Activated CD8-positive, alpha-beta T cell treated with anti-CD3 and anti-CD28 coated beads, Interleukin-2, amount 10 ng/mL, durations not matched to agents 7 days and 5 days (primary cell): ENCODE measurements around the gene DGKB. TPM values are rescaled to one million over a fixed set of nuclear protein-coding genes. Genes with fewer than 3 reads are reported as not detected.

Source experiments
- ATAC-seq: fragments of 150-1000 bp; cut with Tn5 transposase; one replicate; pipeline ENCODE4 v1.10.0; 2021; ENCODE audit warnings: moderate library complexity
- CTCF ChIA-PET: fragments of 350-600 bp; sonication (Branson Sonifier 250); formaldehyde crosslinking; loops from one replicate; lab custom pipeline; 2021; ENCODE audit warnings: antibody characterized with exemption; lab: Charles Lee
- POLR2A ChIA-PET: fragments of 350-600 bp; sonication (Branson Sonifier 250); formaldehyde crosslinking; loops from one replicate; lab custom pipeline; 2021; ENCODE audit warnings: antibody characterized with exemption; lab: Charles Lee
- DNase-seq: peaks from one replicate; pipeline ENCODE4 v3.0.0-alpha.2; 2020
- H3K27ac Mint-ChIP-seq: one replicate; pipeline ENCODE4 v1.8.0; 2021; ENCODE audit warnings: mild to moderate bottlenecking, mixed read lengths
- H3K27me3 Mint-ChIP-seq: one replicate; pipeline ENCODE4 v1.8.0; 2021; ENCODE audit warnings: low read depth, mixed read lengths
- H3K36me3 Mint-ChIP-seq: one replicate; pipeline ENCODE4 v1.8.0; 2021; ENCODE audit warnings: low read depth, mixed read lengths
- H3K4me1 Mint-ChIP-seq: one replicate; pipeline ENCODE4 v1.8.0; 2021; ENCODE audit warnings: low read depth, mixed read lengths
- H3K4me3 Mint-ChIP-seq: one replicate; pipeline ENCODE4 v1.8.0; 2021; ENCODE audit warnings: mild to moderate bottlenecking, mixed read lengths
- H3K9me3 Mint-ChIP-seq: one replicate; pipeline ENCODE4 v1.8.0; 2022; ENCODE audit warnings: mixed read lengths; ENCODE audit not compliant: insufficient read depth
- total RNA-seq, 2 experiments: library from RNA; stranded (reverse); gene quantifications; one replicate each; pipeline ENCODE4 v1.2.3, GENCODE V29; 2021

The DGKB gene
- total RNA-seq, 2 experiments from 2014 or later = not detected

GRCh38 chr7:14836571-14837189 lies 65.9 kb downstream of the DGKB start:
- no peak for DNase-seq
- ATAC-seq = no peak
- ChIA-PET POLR2A (no interaction called here), CTCF (no interaction called here)
- Mint-ChIP-seq H3K4me1 (no peaks in the 10 kb centered on the region), H3K9me3 (no peaks in the 10 kb centered on the region), H3K4me3 (no peak overlapping the region), H3K27ac (no peak overlapping the region), H3K27me3 (no peaks in the 10 kb centered on the region), H3K36me3 (no peaks in the 10 kb centered on the region)

GRCh38 chr7:14836006-14836405 lies 66.5 kb downstream of the DGKB start:
- Mint-ChIP-seq H3K9me3 (no peaks in the 10 kb centered on the region), H3K27ac (no peak overlapping the region), H3K27me3 (no peaks in the 10 kb centered on the region), H3K4me1 (no peaks in the 10 kb centered on the region), H3K36me3 (no peaks in the 10 kb centered on the region), H3K4me3 (no peak overlapping the region)
- ATAC-seq = no peak
- ChIA-PET POLR2A (no interaction called here), CTCF (no interaction called here)
- DNase-seq = no peak

GRCh38 chr7:14835384-14835783 lies 67.2 kb downstream of the DGKB start:
- ChIA-PET CTCF (no interaction called here), POLR2A (no interaction called here)
- H3K27me3 Mint-ChIP-seq = no peaks in the 10 kb centered on the region
- no peaks in the 10 kb centered on the region for H3K36me3 Mint-ChIP-seq
- H3K4me1 Mint-ChIP-seq = no peaks in the 10 kb centered on the region
- H3K27ac Mint-ChIP-seq = no peak overlapping the region
- ATAC-seq (no peak), DNase-seq (no peak)
- H3K4me3 Mint-ChIP-seq = no peak overlapping the region
- no peaks in the 10 kb centered on the region for H3K9me3 Mint-ChIP-seq

GRCh38 chr7:14834883-14835282 lies 67.7 kb downstream of the DGKB start:
- H3K9me3 Mint-ChIP-seq = no peaks in the 10 kb centered on the region
- no peak overlapping the region for H3K4me3 Mint-ChIP-seq
- no peaks in the 10 kb centered on the region for H3K36me3 Mint-ChIP-seq
- no peaks in the 10 kb centered on the region for H3K27me3 Mint-ChIP-seq
- ChIA-PET CTCF (no interaction called here), POLR2A (no interaction called here)
- DNase-seq = no peak
- H3K27ac Mint-ChIP-seq = no peak overlapping the region
- ATAC-seq = no peak
- H3K4me1 Mint-ChIP-seq = no peaks in the 10 kb centered on the region

- ATAC-seq = no peak
- CTCF ChIA-PET = no interaction called here
- no peaks in the 10 kb centered on the region for H3K27me3 Mint-ChIP-seq
- no peak overlapping the region for H3K27ac Mint-ChIP-seq
- no peaks in the 10 kb centered on the region for H3K36me3 Mint-ChIP-seq
- H3K9me3 Mint-ChIP-seq = no peaks in the 10 kb centered on the region
- no peak overlapping the region for H3K4me3 Mint-ChIP-seq
- DNase-seq = no peak
- H3K4me1 Mint-ChIP-seq = no peaks in the 10 kb centered on the region
- POLR2A ChIA-PET = no interaction called here
Observed at GRCh38 chr7:14834456-14834855, 68.1 kb downstream of the DGKB start.

- DNase-seq = no peak
- Mint-ChIP-seq H3K4me3 (no peak overlapping the region), H3K9me3 (no peaks in the 10 kb centered on the region), H3K27me3 (no peaks in the 10 kb centered on the region), H3K27ac (no peak overlapping the region), H3K4me1 (no peaks in the 10 kb centered on the region), H3K36me3 (no peaks in the 10 kb centered on the region)
- POLR2A ChIA-PET = no interaction called here
- CTCF ChIA-PET = no interaction called here
- no peak for ATAC-seq
Observed at GRCh38 chr7:14833707-14834106, 68.8 kb downstream of the DGKB start.

- H3K27ac Mint-ChIP-seq = no peak overlapping the region
- POLR2A ChIA-PET = no interaction called here
- H3K27me3 Mint-ChIP-seq = no peaks in the 10 kb centered on the region
- no peaks in the 10 kb centered on the region for H3K36me3 Mint-ChIP-seq
- no peak overlapping the region for H3K4me3 Mint-ChIP-seq
- no peaks in the 10 kb centered on the region for H3K9me3 Mint-ChIP-seq
- CTCF ChIA-PET = no interaction called here
- H3K4me1 Mint-ChIP-seq = no peaks in the 10 kb centered on the region
- ATAC-seq (no peak), DNase-seq (no peak)
Observed at GRCh38 chr7:14828053-14828452, 74.5 kb downstream of the DGKB start.

- no peak for DNase-seq
- Mint-ChIP-seq H3K4me1 (no peaks in the 10 kb centered on the region), H3K27me3 (no peaks in the 10 kb centered on the region), H3K36me3 (no peaks in the 10 kb centered on the region), H3K9me3 (no peaks in the 10 kb centered on the region), H3K27ac (no peak overlapping the region), H3K4me3 (no peak overlapping the region)
- ChIA-PET POLR2A (no interaction called here), CTCF (no interaction called here)
- no peak for ATAC-seq
Observed at GRCh38 chr7:14826426-14826825, 76.1 kb downstream of the DGKB start.

GRCh38 chr7:14825912-14826311 lies 76.6 kb downstream of the DGKB start:
- H3K36me3 Mint-ChIP-seq = no peaks in the 10 kb centered on the region
- no peak overlapping the region for H3K4me3 Mint-ChIP-seq
- H3K9me3 Mint-ChIP-seq = no peaks in the 10 kb centered on the region
- CTCF ChIA-PET = no interaction called here
- DNase-seq (no peak), ATAC-seq (no peak)
- H3K27me3 Mint-ChIP-seq = no peaks in the 10 kb centered on the region
- H3K4me1 Mint-ChIP-seq = no peaks in the 10 kb centered on the region
- H3K27ac Mint-ChIP-seq = no peak overlapping the region
- POLR2A ChIA-PET = no interaction called here

GRCh38 chr7:14822481-14822854 lies 80.1 kb downstream of the DGKB start:
- Mint-ChIP-seq H3K36me3 (no peaks in the 10 kb centered on the region), H3K4me3 (no peak overlapping the region), H3K9me3 (no peaks in the 10 kb centered on the region), H3K4me1 (no peaks in the 10 kb centered on the region), H3K27me3 (no peaks in the 10 kb centered on the region), H3K27ac (no peak overlapping the region)
- no peak for DNase-seq
- ATAC-seq = no peak
- POLR2A ChIA-PET = no interaction called here
- CTCF ChIA-PET = no interaction called here

- Mint-ChIP-seq H3K4me3 (no peak overlapping the region), H3K27ac (no peak overlapping the region), H3K36me3 (no peaks in the 10 kb centered on the region), H3K4me1 (no peaks in the 10 kb centered on the region), H3K27me3 (no peaks in the 10 kb centered on the region), H3K9me3 (no peaks in the 10 kb centered on the region)
- ATAC-seq (no peak), DNase-seq (no peak)
- CTCF ChIA-PET = no interaction called here
- POLR2A ChIA-PET = no interaction called here
Observed at GRCh38 chr7:14821757-14822480, 80.6 kb downstream of the DGKB start.

- ChIA-PET POLR2A (no interaction called here), CTCF (no interaction called here)
- DNase-seq = no peak
- no peak for ATAC-seq
- Mint-ChIP-seq H3K27me3 (no peaks in the 10 kb centered on the region), H3K4me1 (no peaks in the 10 kb centered on the region), H3K9me3 (no peaks in the 10 kb centered on the region), H3K4me3 (no peak overlapping the region), H3K27ac (no peak overlapping the region), H3K36me3 (no peaks in the 10 kb centered on the region)
Observed at GRCh38 chr7:14818871-14819270, 83.7 kb downstream of the DGKB start.
